22Rv1 (cell line): ENCODE data around the gene TACC2.
"Not testable (repeated sequence)": the region's sequence is repeated elsewhere in the genome, so short reads cannot be mapped to it uniquely, and the experiment has no call there.

ENCODE experiments used
- ZFX ChIP-seq: fragments of 450-650 bp; IDR thresholded peaks from 2 replicates; pipeline ENCODE4 v1.6.1; 2017; ENCODE audit warnings: antibody characterized with exemption, borderline replicate concordance
- TF ChIP-seq, protein P1 (sequence below): fragments of 450-650 bp; IDR thresholded peaks from 2 replicates; pipeline ENCODE4 v1.5.1; 2017; ENCODE audit warnings: mild to moderate bottlenecking

GRCh38 chr10:122066337-122066939, 77.5 kb downstream of the TACC2 start:
- TF ChIP-seq, protein P1, sequence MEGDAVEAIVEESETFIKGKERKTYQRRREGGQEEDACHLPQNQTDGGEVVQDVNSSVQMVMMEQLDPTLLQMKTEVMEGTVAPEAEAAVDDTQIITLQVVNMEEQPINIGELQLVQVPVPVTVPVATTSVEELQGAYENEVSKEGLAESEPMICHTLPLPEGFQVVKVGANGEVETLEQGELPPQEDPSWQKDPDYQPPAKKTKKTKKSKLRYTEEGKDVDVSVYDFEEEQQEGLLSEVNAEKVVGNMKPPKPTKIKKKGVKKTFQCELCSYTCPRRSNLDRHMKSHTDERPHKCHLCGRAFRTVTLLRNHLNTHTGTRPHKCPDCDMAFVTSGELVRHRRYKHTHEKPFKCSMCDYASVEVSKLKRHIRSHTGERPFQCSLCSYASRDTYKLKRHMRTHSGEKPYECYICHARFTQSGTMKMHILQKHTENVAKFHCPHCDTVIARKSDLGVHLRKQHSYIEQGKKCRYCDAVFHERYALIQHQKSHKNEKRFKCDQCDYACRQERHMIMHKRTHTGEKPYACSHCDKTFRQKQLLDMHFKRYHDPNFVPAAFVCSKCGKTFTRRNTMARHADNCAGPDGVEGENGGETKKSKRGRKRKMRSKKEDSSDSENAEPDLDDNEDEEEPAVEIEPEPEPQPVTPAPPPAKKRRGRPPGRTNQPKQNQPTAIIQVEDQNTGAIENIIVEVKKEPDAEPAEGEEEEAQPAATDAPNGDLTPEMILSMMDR: not testable (repeated sequence)
- not testable (repeated sequence) for TF ChIP-seq ZFX
